Body of pancreas (tissue), 4 donors: ENCODE measurements around the gene DENND1A. TPM values are rescaled to one million over a fixed set of nuclear protein-coding genes. Genes with fewer than 3 reads are reported as not detected.

Experiments
- ATAC-seq: fragments of 150-250 bp; one replicate; pipeline ENCODE4 v1.9.1; 2016
- DNase-seq, 4 donors: peaks; one replicate each; pipeline ENCODE4 v3.0.0-alpha.2; 2019
- H3K27ac ChIP-seq, 4 donors: fragments of 200-600 bp; sonication (generic); 1 replicate in 3 of 4; 2 replicates in 1 of 4; pipeline versions ENCODE4 v1.5.1 to v1.6.1; 2016 to 2019; ENCODE audit warnings: mild to moderate bottlenecking in 1 of 4, mixed read lengths in 1 of 4, moderate library complexity in 1 of 4
- H3K27me3 ChIP-seq, 2 donors: fragments of 200-600 bp; sonication (generic); one replicate each; pipeline ENCODE4 v1.6.0; 2016; ENCODE audit warnings: mild to moderate bottlenecking in 1 of 2
- H3K36me3 ChIP-seq, 2 donors: fragments of 200-600 bp; sonication (generic); replicated peaks in 1 of 2; 2 replicates each; pipeline ENCODE4 v1.5.1; 2016; ENCODE audit warnings: low read depth in 2 of 2; ENCODE audit not compliant: insufficient read depth in 1 of 2
- H3K4me1 ChIP-seq: fragments of 200-600 bp; sonication (generic); one replicate; pipeline ENCODE4 v1.6.0; 2016
- H3K4me3 ChIP-seq, 2 donors: fragments of 200-600 bp; sonication (generic); 1 replicate in 1 of 2; 2 replicates in 1 of 2; pipeline ENCODE4 v1.5.1; 2016 to 2019
- H3K9me3 ChIP-seq, 3 donors: fragments of 200-600 bp; sonication (generic); 1 replicate in 2 of 3; 2 replicates in 1 of 3; pipeline ENCODE4 v1.5.1; 2016
- CTCF ChIP-seq, 7 experiments: fragments of 450-650 bp in 4 of 7; fragments of 200-600 bp in 3 of 7; sonication (generic) in 3 of 7; IDR thresholded peaks; one replicate each; pipeline ENCODE4 v1.5.1; 2016 to 2019; ENCODE audit warnings: antibody characterized with exemption in 7 of 7
- POLR2A ChIP-seq, 3 donors: fragments of 450-650 bp; IDR thresholded peaks; one replicate each; pipeline ENCODE4 v1.6.1; 2016; ENCODE audit warnings: antibody characterized with exemption in 3 of 3, mild to moderate bottlenecking in 2 of 3
- WGBS, 2 donors: methylation state at CpG; one replicate each; pipeline ENCODE4 v1.1.5; 2017; 5-methylcytosine and 5-hydroxymethylcytosine counted together
- intact Hi-C: fragments of 100-400 bp; cut with DNase I; formaldehyde crosslinking; loops from one replicate; pipeline ENCODE4 v1.15.1; 2023
- total RNA-seq, 2 donors: library from RNA; depleted of rRNA; stranded (reverse); fragments of >200 nt; gene quantifications; one replicate each; pipeline ENCODE4 v1.1.0, GENCODE V29; 2016

DENND1A gene
- total RNA-seq, 2 donors from 2014 or later: 7.6 to 8.6 TPM

GRCh38 chr9:123687246-123687751, 242.6 kb downstream of the DENND1A start:
- Histone ChIP-seq H3K4me3 (no peak overlapping the region), H3K9me3 (no peaks in the 10 kb centered on the region), H3K4me1 (no peaks in the 10 kb centered on the region), H3K27me3 (no peaks in the 10 kb centered on the region), H3K27ac (no peak overlapping the region), H3K36me3 (no peaks in the 10 kb centered on the region)
- ATAC-seq (no peak), DNase-seq (no peak)
- intact Hi-C loops: no loop called here
- 72 to 84% methylated on average over 6 of the region's 6 CpGs for WGBS, 2 donors
- TF ChIP-seq CTCF (IDR thresholded peaks at IDR 0.05) (no peak), POLR2A (IDR thresholded peaks at IDR 0.05) (no peak)

- intact Hi-C loops: no loop called here
- H3K27ac ChIP-seq: no peak overlapping the region
- TF ChIP-seq CTCF (IDR thresholded peaks at IDR 0.05) (no peak), POLR2A (IDR thresholded peaks at IDR 0.05) (no peak)
- no peaks in the 10 kb centered on the region for H3K4me1 ChIP-seq
- 92 to 96% methylated on average over 3 of the region's 3 CpGs for WGBS, 2 donors
- H3K27me3 ChIP-seq: no peaks in the 10 kb centered on the region
- no peaks in the 10 kb centered on the region for H3K36me3 ChIP-seq
- DNase-seq: no peak
- H3K9me3 ChIP-seq: no peaks in the 10 kb centered on the region
- no peak for ATAC-seq
- H3K4me3 ChIP-seq: no peak overlapping the region
Observed at GRCh38 chr9:123686829-123687192, 243.1 kb downstream of the DENND1A start.

- Histone ChIP-seq H3K27ac (no peak overlapping the region), H3K27me3 (no peaks in the 10 kb centered on the region), H3K4me1 (no peaks in the 10 kb centered on the region), H3K36me3 (no peaks in the 10 kb centered on the region), H3K9me3 (no peaks in the 10 kb centered on the region), H3K4me3 (no peak overlapping the region)
- TF ChIP-seq CTCF (IDR thresholded peaks at IDR 0.05) (no peak), POLR2A (IDR thresholded peaks at IDR 0.05) (no peak)
- 71 to 76% methylated on average over 5 of the region's 5 CpGs for WGBS, 2 donors
- DNase-seq (no peak), ATAC-seq (no peak)
- intact Hi-C loops: no loop called here
Observed at GRCh38 chr9:123686131-123686828, 243.6 kb downstream of the DENND1A start.

GRCh38 chr9:123685489-123686083, 244.3 kb downstream of the DENND1A start:
- no peaks in the 10 kb centered on the region for H3K36me3 ChIP-seq
- H3K27me3 ChIP-seq: no peaks in the 10 kb centered on the region
- H3K27ac ChIP-seq: no peak overlapping the region
- ATAC-seq (no peak), DNase-seq (no peak)
- WGBS, 2 donors: 80 to 88% methylated on average over 2 of the region's 2 CpGs
- H3K9me3 ChIP-seq: no peaks in the 10 kb centered on the region
- intact Hi-C loops: no loop called here
- no peaks in the 10 kb centered on the region for H3K4me1 ChIP-seq
- TF ChIP-seq CTCF (IDR thresholded peaks at IDR 0.05): no peak
- no peak for TF ChIP-seq POLR2A (IDR thresholded peaks at IDR 0.05)
- no peak overlapping the region for H3K4me3 ChIP-seq
